ENCODE results near the gene RHPN2.
A peak's percentile ranks its signal among the peaks of the same experiment; 100 is the strongest.

RHPN2 gene

GRCh38 chr19:32977280-32977679, 87.4 kb downstream of the RHPN2 start:
- intact Hi-C loops (cut with DNase I; ENCODE audit: low total_unique reads), result loop anchor here (2.0 kb wide), 1 partner anchor 110 kb away; no protein-coding TSS in a partner anchor
- H3K27ac ChIP-seq, result no peak overlapping the region

GRCh38 chr19:32976223-32976805, 88.4 kb downstream of the RHPN2 start:
- no peaks in the 10 kb centered on the region for H3K27me3 ChIP-seq
- peak; percentile 13 to 37 for TF ChIP-seq CTCF (IDR thresholded peaks at IDR 0.05)
- no peaks in the 10 kb centered on the region for H3K9me3 ChIP-seq
- peaks cover 0 to 2% (median under 1%) of the 10 kb centered on the region in 4 donors for H3K4me1 ChIP-seq
- peak in 1 of 2 donors; percentile 47 for DNase-seq
- no peaks in the 10 kb centered on the region for H3K36me3 ChIP-seq
- no peak overlapping the region for H3K27ac ChIP-seq
- intact Hi-C loops (cut with DNase I; ENCODE audit: low total_unique reads), result loop anchor here (2.0 kb wide), 1 partner anchor 110 kb away; no protein-coding TSS in a partner anchor
- no peak overlapping the region for H3K4me3 ChIP-seq

More at GRCh38 chr19:32977280-32977679, 87.4 kb downstream of the RHPN2 start:
- no peak for DNase-seq
- Histone ChIP-seq H3K4me1 (no peaks in the 10 kb centered on the region), H3K4me3 (no peak overlapping the region), H3K36me3 (no peaks in the 10 kb centered on the region), H3K27me3 (no peaks in the 10 kb centered on the region), H3K9me3 (no peaks in the 10 kb centered on the region)
- TF ChIP-seq CTCF (IDR thresholded peaks at IDR 0.05), result no peak

- peaks cover 0 to 26% (median 14%) of the 10 kb centered on the region in 4 donors for H3K4me1 ChIP-seq
- intact Hi-C loops (cut with DNase I; ENCODE audit: low total_unique reads), result no loop called here
- peak; percentile 99 for DNase-seq
- H3K27me3 ChIP-seq, result no peaks in the 10 kb centered on the region
- H3K27ac ChIP-seq, result peak within 1 kb of the TSS; percentile 70 to 78
- H3K9me3 ChIP-seq, result no peaks in the 10 kb centered on the region
- peak in 1 of 2 experiments; percentile 24 for TF ChIP-seq CTCF (IDR thresholded peaks at IDR 0.05)
- peak within 1 kb of the TSS; percentile 91 to 96 for H3K4me3 ChIP-seq
- H3K36me3 ChIP-seq, result peaks cover 0 to 13% (median 4%) of the 10 kb centered on the region in 3 donors
Observed at GRCh38 chr19:32971715-32972540, 92.8 kb downstream of the RHPN2 start, which contains the start of the genes CEP89 and FAAP24. CEP89 (minus strand) TSS chr19:32971958; CDS start chr19:32971874, 84 bp downstream. FAAP24 (plus strand) TSS chr19:32972242; CDS start chr19:32973197, 955 bp downstream.

GRCh38 chr19:32971012-32971595, 93.6 kb downstream of the RHPN2 start:
- no peaks in the 10 kb centered on the region for H3K27me3 ChIP-seq
- H3K4me1 ChIP-seq, result peaks cover 0 to 26% (median 14%) of the 10 kb centered on the region in 4 donors
- no peak for DNase-seq
- intact Hi-C loops (cut with DNase I; ENCODE audit: low total_unique reads), result no loop called here
- peaks cover 0 to 18% (median 4%) of the 10 kb centered on the region in 3 donors for H3K36me3 ChIP-seq
- H3K4me3 ChIP-seq, result peak overlapping the region; percentile 91 to 96
- TF ChIP-seq CTCF (IDR thresholded peaks at IDR 0.05), result no peak
- H3K27ac ChIP-seq, result peak overlapping the region; percentile 70 to 78
- H3K9me3 ChIP-seq, result no peaks in the 10 kb centered on the region

- Histone ChIP-seq H3K9me3 (no peaks in the 10 kb centered on the region), H3K27ac (no peak overlapping the region), H3K4me1 (peaks cover 0 to 26% (median 14%) of the 10 kb centered on the region in 4 donors), H3K27me3 (no peaks in the 10 kb centered on the region), H3K4me3 (no peak overlapping the region), H3K36me3 (peaks cover 13 to 34% (median 14%) of the 10 kb centered on the region in 3 donors)
- no peak for TF ChIP-seq CTCF (IDR thresholded peaks at IDR 0.05)
- DNase-seq, result no peak
- intact Hi-C loops (cut with DNase I; ENCODE audit: low total_unique reads), result no loop called here
Observed at GRCh38 chr19:32969549-32969948, 95.1 kb downstream of the RHPN2 start.

Data from tibial artery (tissue), 4 donors.